NB4 (cell line): ENCODE results near the gene PA2G4.
A peak's percentile ranks its signal among the peaks of the same experiment; 100 is the strongest.

Experiments used
- DNase-seq: peaks from one replicate; pipeline ENCODE4 v3.0.0; 2010; ENCODE audit warnings: low read depth
- H3K4me3 ChIP-seq: one replicate; pipeline ENCODE4 v1.5.1; 2011; ENCODE audit warnings: mild to moderate bottlenecking, low read depth, low read length, moderate library complexity
- CTCF ChIP-seq: IDR thresholded peaks from one replicate; pipeline ENCODE4 v1.5.1; 2012; ENCODE audit warnings: low read depth, low read length
- MYC ChIP-seq: IDR thresholded peaks from 2 replicates; pipeline ENCODE4 v1.6.1; 2011; ENCODE audit warnings: low read depth, low read length
- POLR2A ChIP-seq: IDR thresholded peaks from 2 replicates; pipeline ENCODE4 v1.6.1; 2011; ENCODE audit warnings: mild to moderate bottlenecking; ENCODE audit not compliant: insufficient read length; ENCODE audit errors: extremely low read depth
- TF ChIP-seq, protein P1 (sequence below): IDR thresholded peaks from 2 replicates; pipeline ENCODE4 v1.6.1; 2011; ENCODE audit warnings: low read depth, low read length

Gene PA2G4

GRCh38 chr12:56098592-56098991 lies 5.8 kb upstream of the PA2G4 start:
- DNase-seq = no peak
- TF ChIP-seq POLR2A = no peak
- H3K4me3 ChIP-seq = no peak overlapping the region

- H3K4me3 ChIP-seq = no peak overlapping the region
- no peak for TF ChIP-seq POLR2A
- TF ChIP-seq CTCF = no peak
- no peak for TF ChIP-seq MYC
- TF ChIP-seq, protein P1, sequence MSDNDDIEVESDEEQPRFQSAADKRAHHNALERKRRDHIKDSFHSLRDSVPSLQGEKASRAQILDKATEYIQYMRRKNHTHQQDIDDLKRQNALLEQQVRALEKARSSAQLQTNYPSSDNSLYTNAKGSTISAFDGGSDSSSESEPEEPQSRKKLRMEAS = no peak
- DNase-seq = no peak
These were observed 4.6 kb upstream of the PA2G4 start for GRCh38 chr12:56099787-56100186.

- DNase-seq = no peak
These were observed 3.3 kb upstream of the PA2G4 start for GRCh38 chr12:56101045-56101444.

DNA sequence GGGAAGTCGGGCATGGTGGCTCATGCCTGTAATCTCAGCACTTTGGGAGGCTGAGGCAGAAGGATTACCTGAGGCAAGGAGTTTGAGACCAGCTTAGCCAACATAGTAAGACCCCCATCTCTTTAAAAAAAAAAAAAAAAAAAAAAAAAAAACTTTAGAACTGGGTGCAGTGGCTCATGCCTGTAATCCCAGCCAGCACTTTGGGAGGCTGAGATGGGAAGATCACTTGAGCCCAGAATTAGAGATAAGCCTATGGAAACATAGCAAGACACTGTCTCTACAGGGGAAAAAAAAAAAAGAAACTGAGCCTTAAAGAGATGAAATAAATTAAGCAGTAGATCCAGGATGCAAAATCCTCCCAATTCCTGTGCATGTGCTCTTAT lies 1.7 kb upstream of the PA2G4 start:
- TF ChIP-seq, protein P1 = no peak
- TF ChIP-seq MYC (no peak), POLR2A (no peak), CTCF (no peak)
- no peak overlapping the region for H3K4me3 ChIP-seq
- no peak for DNase-seq

More at GRCh38 chr12:56101045-56101444, 3.3 kb upstream of the PA2G4 start:
- TF ChIP-seq POLR2A (no peak), MYC (no peak), CTCF (no peak)
- TF ChIP-seq, protein P1 = no peak
- no peak overlapping the region for H3K4me3 ChIP-seq

DNA sequence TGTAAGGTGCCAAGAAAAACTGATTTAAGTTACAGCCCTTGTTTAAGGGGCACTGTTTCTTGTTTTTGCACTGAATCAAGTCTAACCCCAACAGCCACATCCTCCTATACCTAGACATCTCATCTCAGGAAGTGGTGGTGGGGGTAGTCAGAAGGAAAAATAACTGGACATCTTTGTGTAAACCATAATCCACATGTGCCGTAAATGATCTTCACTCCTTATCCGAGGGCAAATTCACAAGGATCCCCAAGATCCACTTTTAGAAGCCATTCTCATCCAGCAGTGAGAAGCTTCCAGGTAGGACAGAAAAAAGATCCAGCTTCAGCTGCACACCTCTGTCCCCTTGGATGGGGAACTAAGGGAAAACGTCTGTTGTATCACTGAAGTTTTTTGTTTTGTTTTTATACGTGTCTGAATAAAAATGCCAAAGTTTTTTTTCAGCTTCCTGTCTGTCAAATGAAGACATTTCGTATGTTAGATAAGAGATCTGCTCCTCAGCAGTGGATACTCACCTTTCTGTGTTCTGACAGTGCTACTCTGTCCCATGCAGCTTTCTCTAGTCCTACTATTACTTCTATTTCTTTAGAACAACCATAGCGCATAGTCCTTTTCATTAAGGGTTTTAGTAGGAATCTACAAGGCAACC lies 1.2 kb upstream of the PA2G4 start:
- H3K4me3 ChIP-seq = peak overlapping the region; percentile 76
- no peak for DNase-seq
- TF ChIP-seq MYC (no peak), POLR2A (no peak), CTCF (no peak)
- TF ChIP-seq, protein P1 = no peak

DNA sequence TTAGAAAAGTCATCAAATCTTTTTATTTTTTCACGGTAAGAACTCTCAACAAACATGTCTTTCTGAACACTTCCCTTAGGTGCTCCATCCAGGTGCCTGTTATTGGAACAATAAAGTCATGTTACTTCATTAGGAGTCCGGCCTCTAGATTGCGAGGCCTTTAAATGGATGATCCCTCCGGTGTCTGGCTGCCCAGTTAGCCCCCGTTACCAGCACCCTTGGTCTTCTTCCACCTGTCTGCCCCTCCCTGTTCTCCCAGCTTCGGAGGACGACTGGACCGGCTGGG lies 593 bp upstream of the PA2G4 start:
- no peak for DNase-seq
- TF ChIP-seq, protein P1 = no peak
- no peak for TF ChIP-seq MYC
- TF ChIP-seq POLR2A = no peak
- TF ChIP-seq CTCF = no peak
- peak overlapping the region; percentile 76 for H3K4me3 ChIP-seq
